Measurements from ENCODE around the gene COX4I1. TPM values are rescaled to one million over a fixed set of nuclear protein-coding genes. Genes with fewer than 3 reads are reported as not detected.
A peak's percentile ranks its signal among the peaks of the same experiment; 100 is the strongest.

Gene COX4I1
- total RNA-seq, 2 donors from 2014 or later, result 220 to 234 TPM

GRCh38 chr16:85819245-85819644 lies 19.8 kb downstream of the COX4I1 start:
- Histone ChIP-seq H3K4me1 (ENCODE audit: control insufficient read depth in 1 of 2, low read depth in 2 of 2) (no peaks in the 10 kb centered on the region), H3K9me3 (no peaks in the 10 kb centered on the region), H3K27me3 (replicated peaks; ENCODE audit: insufficient read depth) (peaks cover 5% of the 10 kb centered on the region), H3K36me3 (no peaks in the 10 kb centered on the region), H3K27ac (no peak overlapping the region), H3K4me3 (no peak overlapping the region)
- ATAC-seq (ENCODE audit: insufficient number of reproducible peaks, low FRiP score, low read depth) (no peak), DNase-seq (ENCODE audit: low spot score) (peak; percentile 33)
- peak; percentile 54 for TF ChIP-seq CTCF (IDR thresholded peaks at IDR 0.05)

- TF ChIP-seq CTCF (IDR thresholded peaks at IDR 0.05), result no peak
Observed at GRCh38 chr16:85819771-85820170, 20.3 kb downstream of the COX4I1 start.

GRCh38 chr16:85820604-85821372 lies 21.3 kb downstream of the COX4I1 start:
- no peaks in the 10 kb centered on the region for H3K36me3 ChIP-seq
- H3K4me1 ChIP-seq (ENCODE audit: control insufficient read depth in 1 of 2, low read depth in 2 of 2), result no peaks in the 10 kb centered on the region
- no peaks in the 10 kb centered on the region for H3K9me3 ChIP-seq
- peaks cover 5% of the 10 kb centered on the region for H3K27me3 ChIP-seq (replicated peaks; ENCODE audit: insufficient read depth)
- H3K4me3 ChIP-seq, result no peak overlapping the region
- no peak for TF ChIP-seq CTCF (IDR thresholded peaks at IDR 0.05)
- no peak overlapping the region for H3K27ac ChIP-seq
- no peak for DNase-seq (ENCODE audit: low spot score)
- no peak for ATAC-seq (ENCODE audit: insufficient number of reproducible peaks, low FRiP score, low read depth)

More at GRCh38 chr16:85819771-85820170, 20.3 kb downstream of the COX4I1 start:
- no peaks in the 10 kb centered on the region for H3K36me3 ChIP-seq
- no peaks in the 10 kb centered on the region for H3K4me1 ChIP-seq (ENCODE audit: control insufficient read depth in 1 of 2, low read depth in 2 of 2)
- DNase-seq (ENCODE audit: low spot score) (no peak), ATAC-seq (ENCODE audit: insufficient number of reproducible peaks, low FRiP score, low read depth) (no peak)
- no peak overlapping the region for H3K27ac ChIP-seq
- peaks cover 5% of the 10 kb centered on the region for H3K27me3 ChIP-seq (replicated peaks; ENCODE audit: insufficient read depth)
- no peak overlapping the region for H3K4me3 ChIP-seq
- H3K9me3 ChIP-seq, result no peaks in the 10 kb centered on the region

GRCh38 chr16:85821390-85822135 lies 22.1 kb downstream of the COX4I1 start:
- H3K4me3 ChIP-seq, result no peak overlapping the region
- H3K27ac ChIP-seq, result no peak overlapping the region
- TF ChIP-seq CTCF (IDR thresholded peaks at IDR 0.05), result peak; percentile 93
- H3K36me3 ChIP-seq, result no peaks in the 10 kb centered on the region
- ATAC-seq (ENCODE audit: insufficient number of reproducible peaks, low FRiP score, low read depth) (no peak), DNase-seq (ENCODE audit: low spot score) (no peak)
- H3K9me3 ChIP-seq, result no peaks in the 10 kb centered on the region
- no peaks in the 10 kb centered on the region for H3K4me1 ChIP-seq (ENCODE audit: control insufficient read depth in 1 of 2, low read depth in 2 of 2)
- H3K27me3 ChIP-seq (replicated peaks; ENCODE audit: insufficient read depth), result peaks cover 5% of the 10 kb centered on the region

- Histone ChIP-seq H3K4me1 (ENCODE audit: control insufficient read depth in 1 of 2, low read depth in 2 of 2) (no peaks in the 10 kb centered on the region), H3K36me3 (no peaks in the 10 kb centered on the region), H3K4me3 (no peak overlapping the region), H3K9me3 (no peaks in the 10 kb centered on the region), H3K27me3 (replicated peaks; ENCODE audit: insufficient read depth) (peaks cover 5% of the 10 kb centered on the region), H3K27ac (no peak overlapping the region)
- ATAC-seq (ENCODE audit: insufficient number of reproducible peaks, low FRiP score, low read depth) (no peak), DNase-seq (ENCODE audit: low spot score) (no peak)
- TF ChIP-seq CTCF (IDR thresholded peaks at IDR 0.05), result no peak
Observed at GRCh38 chr16:85822145-85822544, 22.6 kb downstream of the COX4I1 start.
